HepG2 (cell line): Measurements from ENCODE around the gene RASGRF1. TPM values are rescaled to one million over a fixed set of nuclear protein-coding genes. Genes with fewer than 3 reads are reported as not detected.

Experiments used
- ARID4A ChIP-seq: sonication (generic); formaldehyde crosslinking; IDR thresholded peaks from 2 replicates; pipeline ENCODE4 v1.5.0; 2020; ENCODE audit warnings: mild to moderate bottlenecking, missing genetic modification reagents, borderline replicate concordance
- ARID5B ChIP-seq: IDR thresholded peaks from 2 replicates; pipeline ENCODE4 v1.4.0; 2020; ENCODE audit warnings: mild to moderate bottlenecking, missing genetic modification reagents
- IRF2 ChIP-seq: IDR thresholded peaks from 2 replicates; pipeline ENCODE4 v1.6.1; 2018; ENCODE audit warnings: missing genetic modification reagents, missing compliant biosample characterization
- MYC ChIP-seq: sonication (generic); formaldehyde crosslinking; IDR thresholded peaks from 2 replicates; pipeline ENCODE4 v1.9.0; 2021; ENCODE audit warnings: missing genetic modification reagents, borderline replicate concordance
- NR2F1 ChIP-seq, 2 experiments: fragments of 450-650 bp in 1 of 2; formaldehyde crosslinking in 1 of 2; IDR thresholded peaks; 2 replicates each; pipeline versions ENCODE4 v1.5.0 to v1.6.1; 2016 to 2020; ENCODE audit warnings: mild to moderate bottlenecking in 1 of 2, missing compliant biosample characterization in 1 of 2, missing genetic modification reagents in 1 of 2, moderate library complexity in 1 of 2
- ZNF232 ChIP-seq: sonication (generic); formaldehyde crosslinking; IDR thresholded peaks from 2 replicates; pipeline ENCODE4 v1.4.0; 2020; ENCODE audit warnings: missing genetic modification reagents, borderline replicate concordance
- ZNF318 ChIP-seq: sonication (generic); formaldehyde crosslinking; IDR thresholded peaks from 2 replicates; pipeline ENCODE4 v1.4.0; 2020; ENCODE audit warnings: mild to moderate bottlenecking, missing genetic modification reagents
- ZNF691 ChIP-seq: sonication (generic); formaldehyde crosslinking; IDR thresholded peaks from 2 replicates; pipeline ENCODE4 v1.4.0; 2020; ENCODE audit warnings: missing genetic modification reagents, low read depth, mild to moderate bottlenecking, borderline replicate concordance
- polyA plus RNA-seq, 8 experiments: library from polyadenylated mRNA; depleted of rRNA in 3 of 8; stranded (reverse) in 7 of 8; unstranded in 1 of 8; fragments of >200 nt; fragmentation: Illumina TruSeq in 4 of 8; extraction: Trizol in 4 of 8; gene quantifications; 2 replicates each; pipeline versions ENCODE4 v1.2.1 to v1.2.3, GENCODE V29; 2011 to 2016; ENCODE audit warnings: low read depth in 4 of 8, missing spikeins in 1 of 8, mixed read lengths in 1 of 8; ENCODE audit not compliant: insufficient read depth in 1 of 8
- total RNA-seq, 5 experiments: library from RNA; depleted of rRNA; stranded (reverse); fragments of >200 nt; fragmentation: Illumina TruSeq; extraction: Trizol; gene quantifications; 2 replicates each; pipeline ENCODE4 v1.2.3, GENCODE V29; 2016; ENCODE audit warnings: low read depth in 1 of 5

Gene RASGRF1
- total and polyA plus RNA-seq, 2 of the 13 experiments (the other 11 are each of a cell fraction or from before 2014, with no cell fraction given) = 0.55 to 3.0 TPM

- TF ChIP-seq ZNF318 (CRISPR knock-in tag) = no peak
- TF ChIP-seq IRF2 (CRISPR knock-in tag) = peak; percentile 27; the same call in 1 of the 2 replicates
- TF ChIP-seq ZNF691 (CRISPR knock-in tag) = peak; percentile 23; the same call in 1 of the 2 replicates
- peak; percentile 64; the same call in 1 of the 2 replicates for TF ChIP-seq ARID5B (CRISPR knock-in tag)
- peak; percentile 25; the same call in 1 of the 2 replicates for TF ChIP-seq ZNF232 (CRISPR knock-in tag)
- TF ChIP-seq ARID4A (CRISPR knock-in tag) = peak; percentile 51; the same call in 1 of the 2 replicates
- TF ChIP-seq NR2F1 (CRISPR knock-in tag; IDR thresholded peaks at IDR 0.05) = 0 out of 4 replicates have a peak, but pooled peaks of 1 of the 2 experiments have one; percentile 26
- peak; percentile 3; the same call in 1 of the 2 replicates for TF ChIP-seq MYC
These were observed 62.8 kb downstream of the RASGRF1 start (continued) for GRCh38 chr15:79027532-79028410.
